Smooth muscle cell (in vitro differentiated cells): ENCODE data around the gene MED15. TPM values are rescaled to one million over a fixed set of nuclear protein-coding genes. Genes with fewer than 3 reads are reported as not detected.

Source experiments
- DNase-seq: peaks from one replicate; lab custom pipeline; 2025; ENCODE audit not compliant: unreplicated experiment; lab: John Stamatoyannopoulos, UW
- H2AFZ ChIP-seq: fragments of 200-600 bp; sonication (generic); 2 replicates; pipeline ENCODE4 v1.6.0; 2016; ENCODE audit warnings: antibody characterized with exemption, low read depth, mild to moderate bottlenecking
- H3F3A ChIP-seq: fragments of 200-600 bp; sonication (generic); 2 replicates; pipeline ENCODE4 v1.6.0; 2017; ENCODE audit warnings: antibody characterized with exemption, low read depth
- H3K27ac ChIP-seq: fragments of 200-600 bp; sonication (generic); 2 replicates; pipeline ENCODE4 v1.5.1; 2016; ENCODE audit warnings: low read depth, mild to moderate bottlenecking
- H3K27me3 ChIP-seq: fragments of 200-600 bp; sonication (generic); 2 replicates; pipeline ENCODE4 v1.6.1; 2016; ENCODE audit warnings: low read depth, mild to moderate bottlenecking
- H3K36me3 ChIP-seq: fragments of 200-600 bp; sonication (generic); 2 replicates; pipeline ENCODE4 v1.5.1; 2016; ENCODE audit warnings: low read depth
- H3K4me1 ChIP-seq: fragments of 200-600 bp; sonication (generic); 2 replicates; pipeline ENCODE4 v1.5.1; 2016; ENCODE audit warnings: low read depth
- H3K4me2 ChIP-seq: fragments of 200-600 bp; sonication (generic); 2 replicates; pipeline ENCODE4 v1.6.0; 2016; ENCODE audit warnings: mild to moderate bottlenecking
- H3K4me3 ChIP-seq: fragments of 200-600 bp; sonication (generic); 2 replicates; pipeline ENCODE4 v1.5.1; 2016; ENCODE audit warnings: mild to moderate bottlenecking
- H3K79me2 ChIP-seq: fragments of 200-600 bp; sonication (generic); 2 replicates; pipeline ENCODE4 v1.6.0; 2016; ENCODE audit warnings: low read depth, mild to moderate bottlenecking
- H3K9ac ChIP-seq: fragments of 200-600 bp; sonication (generic); 2 replicates; pipeline ENCODE4 v1.6.0; 2016; ENCODE audit warnings: low read depth
- H3K9me3 ChIP-seq: fragments of 200-600 bp; sonication (generic); replicated peaks from 2 replicates; pipeline ENCODE4 v1.5.1; 2016; ENCODE audit warnings: low read depth
- H4K20me1 ChIP-seq: fragments of 200-600 bp; sonication (generic); 2 replicates; pipeline ENCODE4 v1.6.0; 2016; ENCODE audit warnings: low read depth
- CTCF ChIP-seq: fragments of 200-600 bp; sonication (generic); IDR thresholded peaks from 2 replicates; pipeline ENCODE4 v1.5.1; 2017; ENCODE audit warnings: borderline replicate concordance, mild to moderate bottlenecking, antibody characterized with exemption; ENCODE audit not compliant: insufficient read depth, poor library complexity, severe bottlenecking
- whole genome bisulfite sequencing: methylation state at CpG from one replicate; pipeline ENCODE4 v1.1.7; 2016; ENCODE audit warnings: low lambda C conversion rate; 5-methylcytosine and 5-hydroxymethylcytosine counted together
- polyA plus RNA-seq: library from polyadenylated mRNA; unstranded; fragments of >200 nt; fragmentation: Nextera tagmentation; extraction: Ambion mirVana; gene quantifications from 2 replicates; pipeline ENCODE4 v1.2.1, GENCODE V29; 2016
- total RNA-seq: library from RNA; depleted of rRNA; stranded (reverse); fragments of >200 nt; gene quantifications from 2 replicates; pipeline ENCODE4 v1.2.3, GENCODE V29; 2014

MED15 gene
- total and polyA plus RNA-seq, 2 experiments from 2014 or later = 25.3 to 70.5 TPM

DNA sequence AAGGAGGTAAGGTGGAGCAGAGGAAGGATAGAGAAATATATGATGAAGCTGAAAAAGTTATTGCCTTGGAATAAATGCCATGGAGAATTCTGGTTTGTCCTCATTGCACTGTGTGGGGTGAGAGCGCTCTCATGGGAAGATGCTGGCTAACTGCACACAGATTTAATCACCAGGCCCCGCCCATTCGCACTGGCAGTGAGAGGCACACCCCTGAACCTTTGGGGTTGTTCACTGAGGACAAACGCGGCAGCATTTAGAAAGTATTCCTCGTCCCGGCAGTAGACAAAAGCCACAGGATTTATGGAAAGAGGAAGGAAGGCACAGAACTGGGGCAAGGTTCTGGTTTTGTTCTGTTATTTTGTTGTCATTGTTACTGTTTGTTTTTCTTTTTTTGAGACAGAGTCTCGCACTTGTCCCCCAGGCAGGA lies 70.2 kb downstream of the MED15 start:
- Histone ChIP-seq H3K27ac (no peak overlapping the region), H3K4me2 (no peak overlapping the region), H3K4me1 (no peaks in the 10 kb centered on the region), H2AFZ (no peak overlapping the region), H4K20me1 (peaks cover 99% of the 10 kb centered on the region), H3K27me3 (no peaks in the 10 kb centered on the region), H3K9ac (no peak overlapping the region), H3K4me3 (no peak overlapping the region), H3F3A (no peaks in the 10 kb centered on the region), H3K36me3 (peaks cover 9% of the 10 kb centered on the region), H3K9me3 (no peaks in the 10 kb centered on the region), H3K79me2 (peaks cover 22% of the 10 kb centered on the region)
- DNase-seq = no peak
- 94% methylated on average over 8 of the region's 8 CpGs for WGBS
- no peak for TF ChIP-seq CTCF

GRCh38 chr22:20578192-20578591 lies 70.8 kb downstream of the MED15 start:
- no peak for TF ChIP-seq CTCF
- H3K4me3 ChIP-seq = no peak overlapping the region
- peaks cover 19% of the 10 kb centered on the region for H3K79me2 ChIP-seq
- no peak overlapping the region for H3K27ac ChIP-seq
- H3K9ac ChIP-seq = no peak overlapping the region
- H3K4me1 ChIP-seq = no peaks in the 10 kb centered on the region
- H2AFZ ChIP-seq = no peak overlapping the region
- WGBS = 96% methylated on average over 7 of the region's 7 CpGs
- no peak overlapping the region for H3K4me2 ChIP-seq
- H4K20me1 ChIP-seq = peaks cover 99% of the 10 kb centered on the region
- no peaks in the 10 kb centered on the region for H3K27me3 ChIP-seq
- H3K36me3 ChIP-seq = peaks cover 7% of the 10 kb centered on the region
- H3F3A ChIP-seq = no peaks in the 10 kb centered on the region
- no peak for DNase-seq
- H3K9me3 ChIP-seq = no peaks in the 10 kb centered on the region

DNA sequence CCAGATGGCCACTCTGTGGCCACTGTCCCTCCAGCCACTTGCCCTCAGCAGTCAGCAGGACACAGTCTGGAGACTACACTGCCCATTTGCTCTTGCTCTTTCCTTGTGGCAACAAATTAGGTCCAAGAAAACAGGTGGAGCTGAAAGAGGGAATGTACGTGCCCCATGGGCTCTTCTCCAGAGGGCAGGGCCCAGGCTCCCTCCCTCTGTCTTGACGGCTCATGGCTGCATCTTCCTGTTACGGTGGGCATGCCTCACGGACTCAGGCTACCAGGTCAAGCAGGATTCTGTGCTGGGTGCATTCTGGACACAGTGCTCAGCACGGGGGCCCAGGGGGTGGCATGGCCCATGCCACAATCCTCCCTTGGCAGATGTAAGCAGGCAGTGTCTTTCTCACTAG lies 71.3 kb downstream of the MED15 start:
- H3F3A ChIP-seq = no peaks in the 10 kb centered on the region
- H3K9me3 ChIP-seq = no peaks in the 10 kb centered on the region
- H3K79me2 ChIP-seq = peaks cover 19% of the 10 kb centered on the region
- H3K4me3 ChIP-seq = no peak overlapping the region
- H3K27ac ChIP-seq = no peak overlapping the region
- H4K20me1 ChIP-seq = peaks cover 99% of the 10 kb centered on the region
- WGBS = 96% methylated on average over 5 of the region's 5 CpGs
- H3K27me3 ChIP-seq = no peaks in the 10 kb centered on the region
- H3K36me3 ChIP-seq = peaks cover 3% of the 10 kb centered on the region
- H3K9ac ChIP-seq = no peak overlapping the region
- H3K4me1 ChIP-seq = no peaks in the 10 kb centered on the region
- no peak overlapping the region for H2AFZ ChIP-seq
- DNase-seq = no peak
- TF ChIP-seq CTCF = no peak
- H3K4me2 ChIP-seq = no peak overlapping the region
